ENCODE data around the gene ACSF3.
"Not testable (repeated sequence)": the region's sequence is repeated elsewhere in the genome, so short reads cannot be mapped to it uniquely, and the experiment has no call there.

ACSF3 gene

DNA sequence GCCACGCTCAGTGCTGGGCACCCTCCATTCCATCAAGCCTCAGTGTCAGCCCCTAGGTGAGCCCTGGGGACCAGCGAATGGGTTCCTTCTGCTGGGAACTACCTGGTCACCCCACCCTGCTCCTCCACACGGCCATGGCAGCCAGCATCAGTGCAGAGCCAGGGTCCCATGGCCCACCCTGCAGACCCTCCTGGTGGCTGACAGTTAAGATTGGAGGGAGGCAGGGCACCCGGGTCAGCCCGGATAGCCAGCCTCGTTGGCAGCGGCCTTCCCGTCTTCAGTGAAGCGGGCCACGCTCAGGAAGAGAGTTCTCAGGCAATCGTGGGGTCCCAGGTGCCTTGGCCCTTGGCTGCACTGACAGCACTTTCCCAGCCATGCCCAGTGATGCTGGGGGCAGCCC, 37.1 kb upstream of the ACSF3 start:
- DNase-seq = no peak

DNA sequence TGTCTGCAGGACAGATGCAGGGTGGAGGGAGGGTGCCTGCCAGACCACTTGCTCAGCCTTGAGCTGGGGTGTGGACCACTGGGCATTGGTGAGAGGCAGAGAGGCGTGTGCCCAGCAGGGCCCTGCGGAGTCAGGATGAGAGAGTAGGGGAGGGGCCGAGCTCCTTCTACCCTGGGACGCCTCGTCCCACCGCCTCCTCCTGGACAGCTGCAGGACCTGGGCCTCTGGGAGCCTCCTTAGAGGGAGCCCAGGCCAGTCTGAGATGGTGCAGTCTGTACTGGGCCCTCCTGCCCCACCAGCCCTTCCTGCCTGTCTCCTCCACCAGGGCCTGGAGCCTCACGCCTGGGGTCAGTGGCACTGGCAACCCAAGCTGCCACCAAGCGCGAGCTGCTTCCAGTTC, 35.9 kb upstream of the ACSF3 start:
- DNase-seq = no peak

DNA sequence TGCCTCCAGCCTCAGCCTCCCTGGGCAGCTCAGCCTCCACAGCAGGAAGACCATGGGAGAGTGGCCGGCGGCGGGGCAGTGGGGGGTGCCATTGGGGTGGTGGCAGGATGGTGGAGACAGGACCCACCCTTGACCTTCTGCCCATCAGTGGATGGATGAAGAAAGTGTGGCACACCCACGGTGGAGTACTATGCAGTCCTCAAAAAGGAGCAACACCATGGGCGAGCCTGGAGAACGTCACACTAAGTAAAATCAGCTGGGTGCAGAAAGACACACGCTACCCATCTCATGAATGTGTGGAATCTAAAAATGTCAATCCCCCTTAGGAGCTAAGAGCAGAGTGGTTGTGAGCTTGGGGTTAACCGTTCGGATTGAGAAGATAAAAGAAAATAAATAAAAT, 34.8 kb upstream of the ACSF3 start:
- DNase-seq = no peak

DNA sequence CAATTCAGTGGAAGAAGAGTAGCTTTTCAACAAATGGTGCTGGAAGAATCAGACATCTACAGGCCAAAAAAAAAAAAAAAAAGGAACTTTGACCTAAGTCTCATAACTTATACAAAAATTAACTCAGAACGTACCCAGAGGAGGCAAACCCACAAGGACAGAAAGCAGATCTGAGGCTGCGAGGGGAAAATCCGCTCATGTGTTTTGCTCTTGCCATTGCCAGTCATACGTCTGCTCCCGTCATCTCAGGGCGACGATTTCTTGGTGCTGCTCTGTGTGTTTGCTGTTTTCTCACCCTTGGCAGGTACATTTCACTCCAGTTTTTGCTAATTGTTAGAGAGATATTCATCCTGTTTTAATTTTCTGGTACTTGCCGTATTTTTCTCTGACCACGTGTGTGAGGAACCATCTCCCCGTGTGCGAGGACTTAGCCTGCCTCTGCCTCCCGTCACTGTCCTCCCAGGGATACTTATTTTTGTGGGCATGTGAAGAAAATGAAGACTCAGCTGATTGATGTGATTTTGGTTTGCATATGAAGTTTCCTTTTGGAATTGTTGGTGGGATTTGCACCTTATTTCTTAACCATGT, 33.4 kb upstream of the ACSF3 start:
- DNase-seq = peak; percentile 13 to 34

DNA sequence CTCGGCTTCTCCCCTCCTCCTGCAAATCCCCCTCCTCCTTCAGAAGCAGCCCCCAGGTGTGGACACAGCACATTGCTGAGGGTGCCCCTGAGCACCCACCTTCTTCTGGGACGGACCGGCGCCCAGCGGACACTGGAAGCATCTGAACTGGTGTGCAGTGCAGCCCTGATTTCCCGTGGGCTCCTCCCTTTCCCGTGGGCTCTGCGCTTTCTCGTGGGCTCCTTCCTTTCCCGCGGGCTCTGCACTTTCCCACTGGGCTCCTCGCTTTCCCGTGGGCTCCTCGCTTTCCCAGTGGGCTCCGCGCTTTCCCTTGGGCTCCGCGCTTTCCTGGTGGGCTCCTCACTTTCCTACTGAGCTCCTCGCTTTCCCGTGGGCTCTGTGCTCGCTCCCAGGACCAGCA, 32.6 kb upstream of the ACSF3 start:
- DNase-seq = no peak

DNA sequence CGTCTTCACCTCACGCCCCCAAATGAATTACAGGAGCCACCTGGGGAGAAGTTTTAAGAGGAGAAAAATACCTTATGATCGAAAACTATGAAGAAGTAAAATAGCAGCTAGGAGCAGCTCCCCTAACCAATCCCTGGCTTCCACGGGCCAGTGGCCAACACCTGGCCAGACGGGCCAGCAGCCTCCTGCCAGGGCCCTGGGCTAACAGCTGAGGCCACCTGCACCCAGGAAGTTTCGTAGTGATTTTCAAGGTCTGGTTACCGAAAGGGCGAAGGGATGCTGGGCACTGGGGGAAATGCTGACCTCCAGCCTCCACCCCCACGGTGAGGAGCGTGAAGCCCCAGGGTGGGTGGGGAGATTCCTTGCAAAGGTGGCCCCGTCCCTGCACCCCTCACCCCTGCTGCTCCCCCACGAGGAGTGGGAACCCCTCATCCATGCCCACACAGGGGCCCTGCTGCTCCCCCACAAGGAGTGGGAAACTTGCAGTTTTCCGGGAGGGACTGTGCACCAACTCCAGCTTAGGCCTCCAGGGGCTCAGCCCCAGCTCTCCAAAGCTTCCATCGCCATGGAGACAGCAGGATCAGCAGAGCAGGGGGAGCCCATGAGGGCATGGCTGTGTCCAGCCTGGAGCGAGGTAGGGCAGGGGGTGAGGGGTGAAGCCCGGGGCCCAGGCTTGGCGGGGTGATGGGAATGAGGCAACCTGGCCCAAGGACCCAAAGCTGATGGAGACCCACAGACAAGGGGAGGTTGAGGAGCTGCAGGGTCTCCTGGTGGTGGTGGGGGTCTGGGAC, 31.9 kb upstream of the ACSF3 start:
- DNase-seq = no peak

DNA sequence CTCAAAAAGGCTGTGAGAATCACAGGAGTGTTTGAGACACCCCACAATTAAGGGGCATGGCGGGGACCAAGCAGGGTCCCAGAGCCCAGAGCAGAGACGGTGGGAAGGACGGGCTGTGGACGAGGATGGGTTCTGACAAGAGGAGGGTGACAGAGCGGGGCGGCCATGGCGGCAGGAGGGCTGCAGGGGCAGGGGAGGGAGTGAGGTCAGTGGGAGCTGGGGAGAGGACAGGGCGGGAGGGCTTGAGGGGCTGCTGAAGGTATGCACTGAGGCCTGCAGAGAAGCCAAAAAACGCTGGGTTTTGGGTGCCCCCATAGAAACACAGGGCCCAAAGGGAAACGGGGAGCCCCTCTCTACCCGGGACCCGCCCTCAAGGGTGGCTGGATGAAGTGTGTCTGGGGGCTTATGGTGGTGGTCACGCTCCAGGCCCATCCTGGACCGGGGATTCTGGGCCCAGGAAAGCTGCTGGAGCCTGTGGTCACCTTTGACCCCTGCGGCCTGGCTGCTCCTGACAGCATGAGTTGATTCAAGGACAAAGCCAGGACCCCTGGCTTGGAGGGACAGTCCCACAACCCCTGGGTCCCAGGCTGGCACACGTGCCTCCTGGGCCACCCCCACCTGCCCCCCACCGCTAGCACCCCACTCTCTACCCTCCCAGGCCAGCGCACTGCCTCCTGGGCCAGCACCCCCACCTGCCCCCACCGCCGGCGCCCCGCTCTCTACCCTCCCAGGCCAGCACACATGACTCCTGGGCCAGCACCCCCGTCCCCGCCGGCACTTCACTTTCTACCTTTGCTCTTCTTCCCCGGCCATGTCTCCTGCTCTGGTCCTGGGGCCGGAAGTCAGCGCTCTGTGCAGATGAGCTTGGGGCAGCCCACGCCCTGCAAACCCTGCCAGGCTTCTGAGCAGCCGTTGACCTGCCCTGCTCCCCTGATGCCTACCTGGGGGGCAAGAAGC, 31.0 kb upstream of the ACSF3 start:
- no peak for DNase-seq

DNA sequence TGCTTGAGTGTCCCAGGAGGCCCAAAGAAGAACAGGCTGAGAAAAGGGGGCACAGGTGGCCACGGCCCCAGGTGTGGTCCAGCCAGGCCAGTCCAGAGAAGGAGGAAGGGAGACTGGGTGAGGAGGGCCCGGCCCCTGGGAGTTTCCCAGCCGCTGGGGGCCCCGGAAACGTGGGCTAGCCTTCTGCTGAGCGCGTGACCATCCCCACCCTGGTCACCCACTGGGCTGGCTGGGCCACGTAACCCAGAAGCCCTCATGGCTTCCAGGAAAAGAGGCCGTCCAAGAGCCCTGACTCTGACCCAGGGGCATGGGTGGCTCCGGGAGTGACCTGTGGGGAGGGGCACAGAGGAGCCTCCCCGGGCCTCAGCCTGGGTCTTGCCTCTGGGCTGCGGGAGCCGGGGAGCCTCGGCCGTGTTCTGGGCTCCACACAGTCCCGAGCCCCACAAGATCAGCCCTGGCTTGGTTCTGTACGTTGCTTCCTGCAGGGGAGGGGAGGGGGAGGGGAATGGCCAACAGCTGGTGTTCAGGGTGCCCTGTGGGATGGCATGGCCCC, 29.8 kb upstream of the ACSF3 start:
- no peak for DNase-seq

DNA sequence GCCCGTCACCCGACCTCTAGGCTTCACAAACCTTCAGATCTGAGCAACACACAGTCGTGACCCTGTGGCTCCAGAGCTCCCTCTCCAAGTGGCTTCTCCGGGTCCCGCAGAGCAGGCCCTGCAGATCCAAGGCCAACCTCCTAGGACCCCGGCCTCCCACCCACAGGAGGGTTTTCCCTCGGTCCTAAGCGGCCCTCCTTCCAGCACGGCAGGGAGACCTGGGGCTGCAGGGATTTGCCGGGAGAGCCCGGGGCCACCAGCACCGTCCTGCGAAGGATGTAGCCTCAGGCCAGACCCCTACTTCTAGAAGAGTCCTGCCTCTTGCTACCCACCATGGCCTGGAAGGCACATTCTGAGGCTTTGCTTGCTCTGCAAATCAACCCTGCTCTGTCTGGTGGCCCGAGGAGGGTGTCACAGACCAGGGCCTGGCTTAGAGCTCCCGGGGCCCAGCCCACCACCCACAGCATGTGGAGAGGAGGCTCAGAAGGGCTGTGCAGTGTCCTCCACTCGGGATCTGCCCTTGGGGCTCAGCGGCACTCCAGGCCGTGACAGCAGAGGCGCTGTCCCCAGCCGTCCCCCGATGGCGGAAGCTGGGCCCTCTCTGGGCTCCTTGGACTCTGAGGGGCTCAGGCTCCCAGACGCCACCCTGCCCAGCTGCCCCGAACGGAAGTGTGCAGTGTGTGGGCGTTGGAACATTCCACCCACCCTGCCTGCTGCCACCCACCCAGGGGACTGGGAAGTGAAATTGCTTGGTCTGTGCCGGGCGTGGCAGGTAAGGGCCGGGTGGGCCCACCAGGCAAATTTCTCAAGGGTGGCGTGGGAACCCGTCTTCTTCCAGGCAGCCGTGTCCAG, 28.8 kb upstream of the ACSF3 start:
- no peak for DNase-seq

DNA sequence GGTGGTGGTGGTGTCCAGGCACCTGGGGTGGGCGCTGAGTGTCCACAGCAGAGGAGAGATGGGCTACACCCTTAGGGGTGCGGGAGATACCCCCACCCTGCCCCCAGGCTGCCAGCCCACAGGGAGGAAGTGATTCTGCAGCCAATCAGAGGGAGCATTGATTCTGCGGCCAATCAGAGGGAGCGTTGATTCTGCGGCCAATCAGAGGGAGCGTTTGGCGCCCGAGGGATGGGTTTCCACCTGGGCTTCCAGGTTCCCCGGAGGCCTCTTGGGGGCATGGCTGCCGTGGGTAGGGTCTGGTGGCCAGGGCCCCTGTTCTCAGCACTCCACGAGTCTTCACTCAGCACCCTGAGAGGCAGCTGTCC, 28.2 kb upstream of the ACSF3 start:
- no peak for DNase-seq

DNA sequence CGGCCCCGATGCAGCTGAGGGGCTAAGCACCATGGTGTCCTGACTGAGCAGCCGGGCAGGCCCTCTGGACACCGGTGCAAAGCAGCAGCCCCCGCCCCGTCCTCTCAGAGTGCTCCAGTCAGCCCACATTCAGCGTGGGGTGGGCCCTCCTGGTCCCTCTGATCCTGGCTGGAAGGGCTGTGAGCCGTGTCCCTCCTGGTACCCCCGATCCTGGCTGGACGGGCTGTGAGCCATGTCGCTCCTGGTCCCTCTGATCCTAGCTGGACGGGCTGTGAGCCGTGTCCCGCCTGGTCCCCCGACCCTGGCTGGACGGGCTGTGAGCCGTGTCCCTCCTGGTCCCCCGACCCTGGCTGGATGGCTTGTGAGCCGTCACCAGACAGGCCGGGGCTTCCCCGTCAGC, 26.9 kb upstream of the ACSF3 start:
- no peak for DNase-seq

DNA sequence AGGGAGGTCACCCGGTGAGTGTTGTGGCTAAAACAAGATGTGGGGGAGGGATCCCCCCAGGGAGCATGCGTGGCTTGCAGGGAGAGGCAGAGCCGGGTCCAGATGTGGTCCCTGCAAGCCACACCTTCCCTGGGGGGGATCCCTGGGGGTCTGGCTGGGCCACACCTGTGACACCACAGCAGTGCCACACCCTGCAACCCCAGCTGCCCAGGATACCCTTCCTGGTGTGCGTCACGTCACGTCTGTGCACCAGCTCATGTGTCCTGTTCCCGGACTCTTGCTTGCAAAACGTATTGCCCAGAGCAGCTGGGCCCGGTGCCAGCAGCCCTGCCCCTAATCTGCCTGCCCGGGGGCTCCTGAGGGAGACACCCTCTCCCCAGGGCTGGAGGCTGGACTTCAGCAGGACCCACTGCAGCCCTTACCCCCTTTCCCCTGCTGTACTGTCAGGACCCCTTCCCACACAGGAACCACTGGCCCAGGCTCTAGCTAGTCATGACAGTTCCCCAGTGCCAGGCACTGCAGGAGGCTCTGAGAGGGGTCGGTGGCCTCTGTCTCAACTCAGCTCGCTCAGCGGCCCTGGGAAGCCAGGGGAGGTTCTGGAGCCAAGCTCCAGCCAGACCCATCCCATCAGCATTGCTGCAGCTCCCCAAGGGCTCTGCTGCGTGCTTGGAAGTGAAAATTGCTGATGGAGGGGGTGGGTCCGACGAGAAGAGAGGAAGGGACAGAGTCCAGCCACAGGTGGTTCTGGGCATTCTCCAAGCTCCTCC, 25.8 kb upstream of the ACSF3 start:
- DNase-seq = peak in 1 of 2 donors; percentile 15

DNA sequence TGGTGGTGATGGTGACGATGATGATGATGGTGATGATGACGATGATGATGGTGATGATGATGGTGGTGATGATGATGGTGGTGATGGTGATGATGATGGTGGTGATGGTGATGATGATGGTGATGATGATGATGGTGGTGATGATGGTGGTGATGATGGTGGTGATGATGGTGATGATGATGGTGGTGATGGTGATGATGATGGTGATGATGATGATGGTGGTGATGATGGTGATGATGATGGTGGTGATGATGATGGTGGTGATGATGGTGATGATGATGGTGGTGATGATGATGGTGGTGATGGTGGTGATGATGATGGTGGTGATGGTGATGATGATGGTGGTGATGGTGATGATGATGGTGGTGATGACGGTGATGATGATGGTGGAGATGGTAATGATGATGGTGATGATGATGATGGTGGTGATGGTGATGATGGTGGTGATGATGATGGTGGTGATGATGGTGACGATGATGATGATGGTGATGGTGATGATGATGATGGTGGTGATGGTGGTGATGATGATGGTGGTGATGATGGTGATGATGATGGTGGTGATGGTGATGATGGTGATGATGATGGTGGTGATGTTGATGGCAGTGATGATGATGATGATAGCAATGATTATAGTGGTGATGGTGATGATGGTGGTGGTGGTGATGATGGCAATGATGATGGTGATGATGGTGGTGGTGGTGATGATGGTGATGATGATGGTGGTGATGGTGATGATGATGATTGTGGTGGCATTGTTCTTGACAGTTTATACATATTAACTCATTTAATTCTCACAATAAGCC, 24.6 kb upstream of the ACSF3 start:
- DNase-seq = not testable (repeated sequence)

DNA sequence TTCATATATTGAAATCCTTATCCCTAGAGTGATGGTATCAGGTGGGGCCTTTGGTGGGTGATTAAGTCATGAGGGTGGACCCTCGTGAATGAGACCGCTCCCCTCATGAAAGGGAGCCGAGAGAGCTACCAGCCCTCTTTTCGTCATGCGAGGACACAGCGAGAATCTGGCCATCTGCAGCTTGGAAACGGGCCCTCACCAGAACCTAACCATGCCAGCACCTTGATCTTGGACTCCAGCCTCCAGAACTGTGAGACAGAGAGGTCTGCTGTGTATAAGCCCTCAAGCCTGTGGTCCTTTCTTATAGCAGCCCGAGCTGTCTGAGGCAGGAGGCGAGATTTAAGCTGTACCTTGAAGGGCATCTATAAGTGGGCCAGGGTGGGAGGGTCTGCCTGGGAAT, 23.7 kb upstream of the ACSF3 start:
- no peak for DNase-seq

DNA sequence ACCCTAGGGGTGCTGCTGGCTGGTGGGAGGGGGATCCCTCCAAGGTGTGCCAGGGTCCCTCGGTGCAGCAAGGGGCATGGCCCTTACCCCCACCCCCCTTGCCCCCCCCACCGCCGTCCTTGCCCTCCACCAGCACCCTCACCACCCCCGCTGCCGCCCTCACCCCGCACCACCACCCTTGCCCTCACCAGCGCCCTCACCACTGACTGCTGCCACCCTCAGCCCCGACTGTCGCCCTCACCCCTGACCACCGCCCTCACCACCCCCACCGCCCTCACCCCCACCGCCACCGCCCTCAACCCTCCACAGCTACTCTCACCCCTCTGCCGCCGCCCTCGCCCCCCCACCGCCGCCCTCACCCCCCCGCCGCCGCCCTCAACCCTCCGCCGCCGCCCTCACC, 23.1 kb upstream of the ACSF3 start:
- DNase-seq = no peak

DNA sequence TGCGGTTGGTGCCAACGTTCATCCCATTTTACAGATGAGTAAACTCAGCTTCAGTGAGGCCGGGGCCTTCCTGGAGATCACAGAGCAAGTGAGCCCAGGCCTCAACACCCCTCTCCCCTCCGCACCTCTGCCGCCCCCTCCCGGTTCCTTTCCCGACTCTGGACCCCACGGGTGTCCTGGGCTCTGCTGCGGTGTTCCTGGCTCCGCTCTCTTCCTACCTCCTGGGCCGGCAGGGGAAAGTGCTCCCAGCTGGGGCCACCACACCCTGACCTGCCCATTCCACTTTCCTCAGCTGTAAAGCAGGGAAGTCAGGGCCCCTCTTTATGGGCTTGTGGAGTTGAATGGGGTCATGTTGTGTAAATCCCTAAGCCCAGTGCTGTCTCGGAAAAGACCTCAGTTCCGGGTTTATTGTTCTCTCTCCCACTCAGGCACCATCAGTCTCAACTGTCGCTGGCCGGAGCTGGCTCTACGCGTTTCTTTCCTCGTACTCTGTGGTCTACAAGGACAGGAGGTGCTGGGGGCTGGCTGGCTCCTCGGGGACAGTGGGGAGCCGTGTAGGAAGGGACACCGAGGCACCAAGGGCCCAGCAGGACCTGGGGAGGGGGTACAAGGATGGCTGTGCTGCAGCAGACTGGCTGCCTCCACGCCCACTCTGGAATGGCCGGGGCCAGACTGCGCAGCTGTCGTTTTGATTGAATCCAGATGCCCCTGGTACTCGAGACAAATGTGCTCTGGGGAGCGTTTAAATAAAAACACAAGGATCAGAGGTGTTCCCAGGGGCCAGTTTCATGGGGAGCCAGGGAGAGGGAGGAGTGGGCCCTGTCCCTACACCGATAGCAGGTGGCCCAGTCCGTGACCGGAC, 21.7 kb upstream of the ACSF3 start:
- DNase-seq = no peak

DNA sequence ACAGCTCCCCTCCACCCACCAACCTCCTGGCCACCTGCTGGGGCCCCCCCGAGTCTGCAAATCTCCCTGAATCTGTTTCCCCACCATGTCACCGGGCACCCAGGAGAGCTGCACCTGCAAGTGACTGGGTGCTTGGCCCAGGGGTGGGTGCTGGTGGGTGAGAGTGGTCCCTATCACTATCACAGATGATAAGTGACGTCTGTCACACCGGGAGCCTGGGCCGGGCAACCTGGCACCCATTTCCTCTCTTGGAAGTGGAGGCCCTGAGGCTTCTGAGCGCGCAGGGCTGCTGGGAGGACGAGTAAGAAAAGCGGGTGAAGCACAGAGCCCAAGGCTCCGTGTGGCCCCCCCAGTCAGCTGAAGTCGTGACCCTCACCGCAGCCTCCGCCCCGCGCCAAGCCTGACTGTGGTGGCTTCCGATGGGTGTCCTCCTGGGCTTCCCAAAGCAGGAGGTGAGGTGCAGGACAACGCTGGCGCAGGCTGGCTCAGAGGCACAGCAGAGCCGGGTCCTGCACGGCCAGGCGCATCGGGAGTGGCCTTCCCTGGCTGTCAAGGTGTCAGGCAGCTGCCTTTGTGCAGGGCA, 21.0 kb upstream of the ACSF3 start:
- DNase-seq = no peak

DNA sequence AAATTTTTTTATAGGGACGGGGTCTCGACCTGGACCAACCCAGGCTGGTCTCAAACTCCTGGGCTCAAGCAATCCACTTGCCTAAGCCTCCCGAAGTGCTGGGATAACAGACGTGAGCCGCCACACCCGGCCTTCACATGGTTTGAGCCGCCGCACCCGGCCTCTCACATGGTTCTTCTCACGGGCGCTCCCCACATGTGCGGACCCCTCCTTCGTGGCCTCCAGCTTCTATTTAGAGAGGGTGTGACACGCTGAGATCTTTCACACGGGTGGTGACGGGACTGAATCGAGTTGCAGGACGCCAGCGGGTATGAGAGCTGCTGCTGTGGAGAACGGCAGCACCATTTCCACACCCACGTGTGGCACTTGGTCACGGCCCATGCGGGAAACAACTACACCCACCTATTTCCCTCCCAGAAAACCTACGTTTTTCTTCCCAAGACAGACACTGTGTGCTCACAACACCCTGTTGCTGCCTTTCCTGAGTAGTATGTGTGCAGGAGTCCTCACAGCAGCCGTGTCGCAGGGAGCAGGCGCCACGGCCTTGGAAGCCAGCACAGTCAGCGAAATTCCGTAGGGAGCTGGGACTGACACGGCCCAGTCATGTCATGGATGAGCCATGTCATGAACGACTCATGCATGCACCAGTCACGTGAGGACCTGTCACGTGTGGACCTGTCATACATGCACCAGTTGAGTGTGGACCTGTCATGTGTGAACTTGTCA, 20.1 kb upstream of the ACSF3 start:
- no peak for DNase-seq

Data from CD4-positive, alpha-beta T cell treated with Interferon alpha-2 for 1 hour (primary cell).